Omental fat pad (tissue), 4 donors: ENCODE data around the gene TBX21. TPM values are rescaled to one million over a fixed set of nuclear protein-coding genes. Genes with fewer than 3 reads are reported as not detected.
"Not testable (repeated sequence)": the region's sequence is repeated elsewhere in the genome, so short reads cannot be mapped to it uniquely, and the experiment has no call there.

Source experiments
- ATAC-seq: fragments of 150-250 bp; one replicate; pipeline ENCODE4 v1.9.1; 2016; ENCODE audit warnings: mild to moderate bottlenecking, moderate library complexity; ENCODE audit not compliant: low FRiP score
- DNase-seq: peaks from one replicate; pipeline ENCODE4 v3.0.0-alpha.2; 2019; ENCODE audit warnings: low spot score
- total RNA-seq, 4 donors: library from RNA; depleted of rRNA; stranded (reverse); fragments of >200 nt; gene quantifications; one replicate each; pipeline ENCODE4 v1.1.0, GENCODE V29; 2016
- TF ChIP-seq, protein P1 (sequence below), 3 donors: fragments of 450-650 bp; IDR thresholded peaks; one replicate each; pipeline ENCODE4 v1.5.1; 2016 to 2017; ENCODE audit warnings: antibody characterized with exemption in 3 of 3, mild to moderate bottlenecking in 3 of 3, moderate library complexity in 2 of 3

The TBX21 gene
- total RNA-seq, 4 donors from 2014 or later: 0.46 to 4.6 (median 2.0) TPM

DNA sequence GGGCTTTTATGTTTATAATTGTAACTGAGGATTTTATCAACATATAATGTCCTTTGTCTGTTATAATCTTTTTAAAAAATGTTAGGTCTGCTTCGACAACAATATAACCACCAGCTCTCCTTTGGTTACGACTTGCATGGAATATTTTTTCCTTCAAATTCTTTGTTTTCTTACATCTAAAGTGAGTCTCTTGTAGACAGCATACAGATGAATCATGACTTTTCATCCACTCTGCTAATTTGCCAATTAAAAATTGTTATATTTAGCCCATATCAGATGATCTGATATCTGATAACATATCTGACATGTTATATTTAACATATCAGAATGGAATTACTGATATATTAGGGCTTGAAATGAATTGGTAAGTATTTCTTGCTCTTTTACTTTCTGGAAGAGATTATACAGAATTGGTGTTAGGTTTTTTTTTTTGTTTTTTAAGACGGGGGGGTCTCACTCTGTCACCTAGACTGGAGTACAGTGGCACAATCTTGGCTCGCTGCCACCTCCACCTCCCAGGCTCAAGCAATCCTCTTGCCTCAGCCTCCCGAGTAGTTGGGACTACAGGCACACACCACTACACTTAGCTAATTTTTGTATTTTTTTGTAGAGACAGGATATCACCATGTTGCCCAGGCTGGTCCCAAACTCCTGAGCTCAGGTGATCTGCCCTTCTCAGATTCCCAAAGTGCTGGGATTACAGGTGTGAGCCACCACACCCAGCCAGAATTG lies 27.5 kb downstream of the TBX21 start:
- TF ChIP-seq, protein P1, sequence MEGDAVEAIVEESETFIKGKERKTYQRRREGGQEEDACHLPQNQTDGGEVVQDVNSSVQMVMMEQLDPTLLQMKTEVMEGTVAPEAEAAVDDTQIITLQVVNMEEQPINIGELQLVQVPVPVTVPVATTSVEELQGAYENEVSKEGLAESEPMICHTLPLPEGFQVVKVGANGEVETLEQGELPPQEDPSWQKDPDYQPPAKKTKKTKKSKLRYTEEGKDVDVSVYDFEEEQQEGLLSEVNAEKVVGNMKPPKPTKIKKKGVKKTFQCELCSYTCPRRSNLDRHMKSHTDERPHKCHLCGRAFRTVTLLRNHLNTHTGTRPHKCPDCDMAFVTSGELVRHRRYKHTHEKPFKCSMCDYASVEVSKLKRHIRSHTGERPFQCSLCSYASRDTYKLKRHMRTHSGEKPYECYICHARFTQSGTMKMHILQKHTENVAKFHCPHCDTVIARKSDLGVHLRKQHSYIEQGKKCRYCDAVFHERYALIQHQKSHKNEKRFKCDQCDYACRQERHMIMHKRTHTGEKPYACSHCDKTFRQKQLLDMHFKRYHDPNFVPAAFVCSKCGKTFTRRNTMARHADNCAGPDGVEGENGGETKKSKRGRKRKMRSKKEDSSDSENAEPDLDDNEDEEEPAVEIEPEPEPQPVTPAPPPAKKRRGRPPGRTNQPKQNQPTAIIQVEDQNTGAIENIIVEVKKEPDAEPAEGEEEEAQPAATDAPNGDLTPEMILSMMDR (IDR thresholded peaks at IDR 0.05): no peak
- DNase-seq (no peak), ATAC-seq (no peak)

DNA sequence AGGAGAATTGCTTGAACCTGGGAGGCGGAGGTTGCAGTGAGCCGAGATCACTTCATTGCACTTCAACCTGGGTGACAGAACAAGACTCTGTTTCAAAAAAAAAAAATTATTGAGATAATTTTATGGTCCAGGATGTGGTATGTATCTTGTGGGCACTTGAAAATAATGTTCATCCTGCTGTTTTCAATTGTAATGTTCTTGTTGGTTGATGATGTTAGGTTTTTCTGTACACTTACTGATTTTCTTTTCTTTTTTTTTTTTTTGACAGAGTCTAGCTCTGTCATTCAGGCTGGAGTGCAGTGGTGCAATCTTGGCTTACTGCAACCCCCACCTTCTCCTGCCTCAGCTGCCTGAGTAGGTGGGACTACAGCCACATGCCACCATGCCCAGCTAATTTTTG lies 29.7 kb downstream of the TBX21 start:
- ATAC-seq (no peak), DNase-seq (no peak)
- TF ChIP-seq, protein P1 (IDR thresholded peaks at IDR 0.05): no peak

DNA sequence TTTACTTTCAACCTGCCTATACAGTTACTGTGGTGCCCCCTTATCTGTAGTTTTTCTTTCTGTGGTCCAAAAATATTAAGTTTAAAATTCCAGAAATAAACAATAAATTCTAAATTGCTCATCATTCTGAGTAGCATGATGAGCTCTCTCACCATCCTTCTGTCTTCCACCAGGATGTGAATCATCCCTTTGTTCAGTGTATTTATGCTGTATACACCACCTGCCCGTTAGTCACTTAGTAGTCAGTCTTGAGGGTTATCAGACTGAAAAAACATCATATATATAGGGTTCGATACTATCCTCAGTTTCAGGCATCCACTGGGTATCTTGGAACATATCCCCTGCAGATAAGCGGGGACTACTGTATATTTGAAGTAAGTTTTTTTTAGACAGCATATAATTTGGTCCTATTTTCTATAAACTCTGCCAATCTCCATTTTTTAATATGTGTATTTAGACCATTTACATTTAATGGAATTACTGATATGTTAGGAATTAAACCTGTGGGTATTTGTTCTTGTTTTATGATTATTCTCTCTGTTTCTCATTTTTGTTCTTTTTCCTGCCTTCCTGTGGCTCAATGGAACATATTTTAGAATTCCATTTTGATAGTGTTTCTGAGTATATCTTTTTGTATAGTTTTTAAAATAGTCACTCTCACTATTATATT lies 31.0 kb downstream of the TBX21 start:
- ATAC-seq: no peak
- TF ChIP-seq, protein P1 (IDR thresholded peaks at IDR 0.05): no peak
- no peak for DNase-seq

DNA sequence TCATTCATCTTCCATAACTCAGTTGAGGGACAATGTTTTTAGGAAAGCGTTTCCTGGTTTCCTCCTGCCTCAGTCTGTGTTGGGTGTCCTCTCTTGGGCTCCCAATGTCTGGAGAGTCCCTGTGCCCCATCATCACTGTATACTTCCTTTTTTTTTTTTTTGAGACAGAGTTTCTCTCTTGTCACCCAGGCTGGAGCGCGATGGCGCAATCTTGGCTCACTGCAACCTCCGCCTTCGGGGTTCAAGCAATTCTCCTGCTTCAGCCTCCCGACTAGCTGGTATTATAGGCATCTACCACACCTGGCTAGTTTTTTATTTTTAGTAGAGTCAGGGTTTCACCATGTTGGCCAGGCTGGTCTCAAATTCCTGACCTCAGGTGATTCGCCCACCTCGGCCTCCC lies 40.6 kb downstream of the TBX21 start:
- not testable (repeated sequence) for ATAC-seq, DNase-seq

DNA sequence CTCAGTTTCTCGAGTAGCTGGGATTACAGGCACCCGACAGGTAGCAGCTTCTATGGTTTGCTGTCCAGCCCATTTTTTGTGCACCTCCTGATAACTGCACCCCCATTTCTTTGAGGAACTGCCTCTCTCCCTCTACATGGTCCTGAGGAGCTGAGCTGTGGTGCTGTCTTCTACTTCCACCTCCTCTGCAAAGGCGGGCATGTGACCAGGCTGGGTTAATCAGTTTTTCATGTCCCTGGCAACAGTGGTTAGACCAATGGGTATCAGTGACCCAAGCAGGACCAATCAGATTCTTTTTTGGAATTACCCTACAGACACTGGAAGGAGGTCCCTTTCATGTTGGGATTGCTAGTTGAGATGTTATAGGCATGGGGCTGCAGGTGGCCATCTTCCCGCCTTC lies 41.3 kb downstream of the TBX21 start:
- DNase-seq (no peak), ATAC-seq (no peak)
- TF ChIP-seq, protein P1 (IDR thresholded peaks at IDR 0.05): no peak

DNA sequence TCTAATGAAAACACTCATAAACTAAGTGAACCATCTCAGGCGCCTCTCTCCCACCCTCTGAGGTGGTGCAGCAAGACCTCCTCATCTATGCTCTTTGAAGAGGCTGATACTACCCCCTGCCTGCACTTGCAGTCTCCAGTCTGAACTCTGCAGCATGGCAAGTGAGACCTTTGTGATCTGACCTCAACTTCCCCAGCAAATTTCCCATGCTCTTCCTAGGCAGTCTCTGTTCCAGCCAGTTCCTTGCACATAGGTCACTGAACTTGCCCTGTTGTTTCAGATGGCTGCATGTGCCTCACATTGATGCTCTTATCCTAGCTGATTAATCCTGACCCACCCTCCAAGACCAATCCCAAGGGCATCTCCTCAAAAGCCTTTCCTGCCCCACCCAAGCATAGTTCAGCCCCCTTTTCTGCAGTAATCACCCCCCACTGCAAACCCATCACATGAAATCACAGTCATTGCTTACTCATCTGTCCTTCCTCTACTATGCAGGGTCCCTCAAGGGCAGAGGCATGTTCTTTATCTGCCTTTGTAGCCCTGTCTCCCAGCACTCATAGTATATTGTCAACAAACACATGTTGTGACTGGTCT lies 42.0 kb downstream of the TBX21 start:
- ATAC-seq (no peak), DNase-seq (no peak)
- TF ChIP-seq, protein P1 (IDR thresholded peaks at IDR 0.05): no peak

DNA sequence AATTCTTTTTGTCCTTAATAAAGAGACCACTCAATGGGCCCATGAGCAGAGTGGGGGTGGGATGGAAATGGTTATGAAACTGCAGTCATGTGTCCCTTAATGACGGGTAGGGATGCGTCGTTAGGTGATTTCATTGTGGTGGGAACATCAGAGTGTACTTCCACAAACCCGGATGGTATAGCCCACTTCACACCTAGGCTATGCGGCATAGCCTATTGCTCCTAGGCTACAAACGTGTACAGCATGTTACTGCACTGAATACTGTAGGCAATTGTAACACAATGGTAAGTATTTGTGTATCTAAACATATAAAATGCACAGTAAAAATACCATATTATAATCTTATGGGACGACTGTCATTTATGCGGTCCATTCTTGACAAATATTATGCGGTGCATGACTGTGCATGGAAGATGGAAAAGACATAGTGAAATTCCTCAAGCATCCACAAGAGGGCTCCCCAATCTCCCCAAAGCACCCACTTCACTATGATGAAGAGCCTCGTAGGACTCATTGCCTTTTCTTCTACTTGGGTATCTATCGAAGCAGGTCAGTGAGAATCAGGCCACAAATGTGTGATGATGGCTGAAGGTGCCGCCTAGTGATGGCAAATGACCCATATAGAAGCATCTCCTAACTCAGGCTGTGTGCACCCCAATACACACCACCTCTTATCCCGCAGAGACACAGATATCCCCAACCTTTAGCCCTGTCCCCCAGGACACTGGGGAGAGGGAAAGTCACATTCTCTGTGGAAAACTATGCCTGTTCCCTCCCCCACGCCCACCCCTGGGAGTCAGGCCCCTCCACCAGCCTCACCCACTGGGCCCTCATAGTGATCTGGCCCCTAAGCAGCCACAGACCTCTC lies 43.5 kb downstream of the TBX21 start:
- DNase-seq (no peak), ATAC-seq (no peak)
- TF ChIP-seq, protein P1 (IDR thresholded peaks at IDR 0.05): no peak
